ENCODE measurements around the gene CGRRF1.
A peak's percentile ranks its signal among the peaks of the same experiment; 100 is the strongest.

The CGRRF1 gene

DNA sequence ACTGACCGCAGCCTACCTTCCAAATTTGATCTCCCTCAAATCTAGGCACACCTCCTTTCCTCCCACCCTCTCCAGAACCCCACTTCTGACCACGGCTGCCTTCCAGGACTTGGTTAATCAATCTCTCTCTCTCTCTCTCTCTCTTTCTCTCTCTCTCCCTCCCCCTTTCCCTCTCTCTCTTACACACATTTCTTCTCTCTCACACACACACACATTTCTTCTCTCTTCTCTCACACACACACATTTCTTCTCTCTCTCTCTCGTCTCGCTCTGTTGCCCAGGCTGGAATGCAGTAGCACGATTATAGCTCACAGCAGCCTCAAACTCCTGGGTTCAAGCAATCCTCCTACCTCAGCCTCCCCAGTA is 20.4 kb upstream of the CGRRF1 start (continued):
- TF ChIP-seq, protein P1, sequence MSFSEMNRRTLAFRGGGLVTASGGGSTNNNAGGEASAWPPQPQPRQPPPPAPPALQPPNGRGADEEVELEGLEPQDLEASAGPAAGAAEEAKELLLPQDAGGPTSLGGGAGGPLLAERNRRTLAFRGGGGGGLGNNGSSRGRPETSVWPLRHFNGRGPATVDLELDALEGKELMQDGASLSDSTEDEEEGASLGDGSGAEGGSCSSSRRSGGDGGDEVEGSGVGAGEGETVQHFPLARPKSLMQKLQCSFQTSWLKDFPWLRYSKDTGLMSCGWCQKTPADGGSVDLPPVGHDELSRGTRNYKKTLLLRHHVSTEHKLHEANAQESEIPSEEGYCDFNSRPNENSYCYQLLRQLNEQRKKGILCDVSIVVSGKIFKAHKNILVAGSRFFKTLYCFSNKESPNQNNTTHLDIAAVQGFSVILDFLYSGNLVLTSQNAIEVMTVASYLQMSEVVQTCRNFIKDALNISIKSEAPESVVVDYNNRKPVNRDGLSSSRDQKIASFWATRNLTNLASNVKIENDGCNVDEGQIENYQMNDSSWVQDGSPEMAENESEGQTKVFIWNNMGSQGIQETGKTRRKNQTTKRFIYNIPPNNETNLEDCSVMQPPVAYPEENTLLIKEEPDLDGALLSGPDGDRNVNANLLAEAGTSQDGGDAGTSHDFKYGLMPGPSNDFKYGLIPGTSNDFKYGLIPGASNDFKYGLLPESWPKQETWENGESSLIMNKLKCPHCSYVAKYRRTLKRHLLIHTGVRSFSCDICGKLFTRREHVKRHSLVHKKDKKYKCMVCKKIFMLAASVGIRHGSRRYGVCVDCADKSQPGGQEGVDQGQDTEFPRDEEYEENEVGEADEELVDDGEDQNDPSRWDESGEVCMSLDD (tag by site-specific recombination; IDR thresholded peaks at IDR 0.05) = 0 out of 2 replicates have a peak, but pooled peaks have one; percentile 23
- peak; percentile 44; the same call in 1 of the 2 replicates for TF ChIP-seq ZNF791 (tag by site-specific recombination; IDR thresholded peaks at IDR 0.05)
- TF ChIP-seq GLI4 (tag by site-specific recombination; IDR thresholded peaks at IDR 0.05) = no peak
- no peak for TF ChIP-seq TRIM28 (IDR thresholded peaks at IDR 0.05; ENCODE audit: borderline replicate concordance, low read length)
- TF ChIP-seq ZNF324 (tag by site-specific recombination; IDR thresholded peaks at IDR 0.05) = no peak
- TF ChIP-seq ZBTB7A (tag by site-specific recombination; IDR thresholded peaks at IDR 0.05; ENCODE audit: low read depth) = no peak
- 0 out of 2 replicates have a peak, but pooled peaks have one; percentile 46 for TF ChIP-seq ZNF670 (tag by site-specific recombination; IDR thresholded peaks at IDR 0.05; ENCODE audit: low read depth)
- no peak for TF ChIP-seq OVOL3 (tag by site-specific recombination; IDR thresholded peaks at IDR 0.05)
- peak; percentile 59 for TF ChIP-seq PRDM1 (tag by site-specific recombination; IDR thresholded peaks at IDR 0.05)
- TF ChIP-seq, protein P2, sequence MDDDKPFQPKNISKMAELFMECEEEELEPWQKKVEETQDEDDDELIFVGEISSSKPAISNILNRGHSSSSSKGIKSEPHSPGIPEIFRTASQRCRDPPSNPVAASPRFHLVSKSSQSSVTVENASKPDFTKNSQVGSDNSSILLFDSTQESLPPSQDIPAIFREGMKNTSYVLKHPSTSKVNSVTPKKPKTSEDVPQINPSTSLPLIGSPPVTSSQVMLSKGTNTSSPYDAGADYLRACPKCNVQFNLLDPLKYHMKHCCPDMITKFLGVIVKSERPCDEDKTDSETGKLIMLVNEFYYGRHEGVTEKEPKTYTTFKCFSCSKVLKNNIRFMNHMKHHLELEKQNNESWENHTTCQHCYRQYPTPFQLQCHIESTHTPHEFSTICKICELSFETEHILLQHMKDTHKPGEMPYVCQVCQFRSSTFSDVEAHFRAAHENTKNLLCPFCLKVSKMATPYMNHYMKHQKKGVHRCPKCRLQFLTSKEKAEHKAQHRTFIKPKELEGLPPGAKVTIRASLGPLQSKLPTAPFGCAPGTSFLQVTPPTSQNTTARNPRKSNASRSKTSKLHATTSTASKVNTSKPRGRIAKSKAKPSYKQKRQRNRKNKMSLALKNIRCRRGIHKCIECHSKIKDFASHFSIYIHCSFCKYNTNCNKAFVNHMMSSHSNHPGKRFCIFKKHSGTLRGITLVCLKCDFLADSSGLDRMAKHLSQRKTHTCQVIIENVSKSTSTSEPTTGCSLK (tag by site-specific recombination; IDR thresholded peaks at IDR 0.05) = no peak
- TF ChIP-seq ZNF837 (tag by site-specific recombination; IDR thresholded peaks at IDR 0.05) = no peak
- no peak for TF ChIP-seq ZNF549 (tag by site-specific recombination; IDR thresholded peaks at IDR 0.05)
- TF ChIP-seq HOXC10 (CRISPR knock-in tag; IDR thresholded peaks at IDR 0.05) = no peak
- no peak for TF ChIP-seq YY2 (tag by site-specific recombination; IDR thresholded peaks at IDR 0.05)
- no peak for TF ChIP-seq ZEB2 (tag by site-specific recombination; IDR thresholded peaks at IDR 0.05)
- TF ChIP-seq ZNF48 (tag by site-specific recombination; IDR thresholded peaks at IDR 0.05) = no peak
- TF ChIP-seq ZNF677 (tag by site-specific recombination; IDR thresholded peaks at IDR 0.05) = no peak
- no peak for TF ChIP-seq ZNF843 (tag by site-specific recombination; IDR thresholded peaks at IDR 0.05)
- no peak for TF ChIP-seq KLF7 (tag by site-specific recombination; IDR thresholded peaks at IDR 0.05; ENCODE audit: borderline replicate concordance)

GRCh38 chr14:54489731-54490444 is 19.8 kb upstream of the CGRRF1 start:
- Histone ChIP-seq H3K4me3 (ENCODE audit: low read depth, low read length) (no peak overlapping the region), H3K9me3 (ENCODE audit: control insufficient read depth, insufficient read depth, low read depth, low read length) (no peaks in the 10 kb centered on the region), H3K27ac (ENCODE audit: extremely low read depth, low read depth, low read length) (peak overlapping the region; percentile 87; the same call in 1 of the 2 replicates), H3K4me1 (ENCODE audit: control insufficient read depth, insufficient read depth, low read length) (peaks cover 13% of the 10 kb centered on the region), H3K36me3 (ENCODE audit: control insufficient read depth in 2 of 2, insufficient read depth in 1 of 2, low read length in 2 of 2) (no peaks in the 10 kb centered on the region; a peak in 1 of 3 replicates)
- CTCF ChIA-PET = interaction anchor here (0.5 to 2.1 kb wide), 6 partner anchors 16 to 525 kb away, joined by 3 to 6 read pairs (median 4); no protein-coding TSS in a partner anchor
- POLR2A ChIA-PET = interaction anchor here (0.7 kb wide), 1 partner anchor 76 kb away, joined by 7 read pairs; no protein-coding TSS in a partner anchor
- TF ChIP-seq ZFHX2 (tag by site-specific recombination; conservative IDR thresholded peaks at IDR 0.05) = no peak
- TF ChIP-seq SCRT2 (tag by site-specific recombination; IDR thresholded peaks at IDR 0.05) = peak; percentile 67
